DMS53 treated with DMSO at 0.1 percent for 48 hours (cell line): Measurements from ENCODE around the gene RRN3.
A peak's percentile ranks its signal among the peaks of the same experiment; 100 is the strongest.
"Not testable (repeated sequence)": the region's sequence is repeated elsewhere in the genome, so short reads cannot be mapped to it uniquely, and the experiment has no call there.

Experiments
- DNase-seq: peaks from one replicate; lab custom pipeline; 2025; ENCODE audit not compliant: unreplicated experiment; lab: John Stamatoyannopoulos, UW

The RRN3 gene

DNA sequence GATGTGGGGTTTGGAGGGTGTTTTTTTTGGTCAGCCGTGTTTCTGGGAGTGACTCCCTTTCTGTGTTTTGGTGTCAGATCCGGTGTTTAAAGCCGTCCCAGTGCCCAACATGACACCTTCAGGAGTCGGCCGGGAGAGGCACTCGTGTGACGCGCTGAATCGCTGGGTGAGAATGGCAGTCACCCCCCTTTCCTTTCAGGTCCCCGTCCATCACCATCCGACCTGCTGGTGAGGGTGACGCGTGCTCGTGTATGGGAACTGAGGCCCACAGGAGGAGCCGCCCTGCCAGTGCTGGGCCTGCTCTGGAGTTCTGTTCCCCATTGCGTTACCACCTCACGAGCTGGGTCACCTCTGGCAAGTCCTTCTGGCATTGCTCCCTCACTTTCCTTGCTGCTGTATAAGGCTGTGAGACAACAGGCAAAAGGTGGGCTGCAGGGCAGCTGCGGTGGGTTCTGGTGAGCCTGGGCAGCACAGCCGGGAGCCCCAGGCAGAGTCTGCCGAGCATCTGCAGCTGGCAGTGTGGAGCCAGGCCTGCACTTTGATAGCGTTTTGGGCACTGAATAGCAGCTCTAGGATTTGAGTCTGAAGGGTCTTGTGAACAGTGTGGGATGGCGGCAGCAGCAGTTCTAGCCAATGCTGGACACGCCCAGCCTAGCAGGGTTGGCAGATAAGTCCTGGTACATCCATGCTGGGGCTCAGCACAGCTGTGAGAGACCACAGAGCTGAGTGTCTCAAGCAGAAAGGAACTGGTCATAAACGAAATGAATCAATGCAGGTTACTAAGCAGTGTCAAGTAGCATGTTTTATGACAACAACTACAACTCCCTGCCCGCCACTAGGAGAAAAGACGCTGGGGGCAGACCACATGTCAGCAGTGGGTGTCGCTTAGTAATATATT lies 65.0 kb downstream of the RRN3 start:
- DNase-seq = not testable (repeated sequence)

- not testable (repeated sequence) for DNase-seq
Measured at GRCh38 chr16:15028345-15028715, 65.7 kb downstream of the RRN3 start.

DNA sequence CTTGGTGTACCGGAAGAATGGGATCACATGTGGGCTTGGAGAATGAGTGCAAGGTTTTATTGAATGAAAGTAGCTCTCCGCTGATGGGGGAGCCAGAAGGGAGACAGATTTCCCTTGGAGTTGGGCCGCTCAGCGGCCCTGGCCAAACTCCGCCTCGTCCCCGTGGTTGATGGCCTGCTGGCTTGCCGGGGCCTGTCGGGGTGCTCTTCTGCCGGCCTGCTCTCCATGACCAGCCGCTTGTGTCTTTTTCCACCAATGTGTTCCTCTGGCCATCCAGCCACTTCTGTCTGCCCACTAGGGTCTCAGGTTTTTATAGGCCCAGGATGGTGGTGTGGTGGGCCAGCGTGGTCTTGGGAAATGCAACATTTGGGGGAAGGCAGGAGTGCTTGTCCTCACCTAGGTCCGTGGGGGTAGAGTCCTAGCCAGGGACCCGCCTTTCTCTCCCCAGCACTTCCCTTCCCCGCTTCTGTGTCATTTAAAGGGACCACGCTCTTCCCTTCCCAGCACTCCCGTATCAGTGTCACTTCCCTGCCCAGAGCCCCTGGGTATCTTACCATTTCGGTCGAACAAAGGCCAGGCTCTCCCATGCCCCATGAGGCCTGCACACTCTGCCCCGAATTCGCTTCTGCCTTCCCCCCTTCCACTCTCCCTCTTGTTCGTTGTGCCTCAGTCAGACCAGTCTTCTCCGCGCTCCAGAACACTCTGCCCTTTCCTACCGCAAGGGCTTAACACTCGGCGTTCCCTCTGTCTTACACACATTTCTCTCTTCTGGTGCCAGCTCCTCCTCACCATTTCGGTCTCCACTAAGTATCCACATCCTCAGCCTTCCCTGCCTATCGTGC lies 66.3 kb downstream of the RRN3 start:
- DNase-seq = not testable (repeated sequence)

DNA sequence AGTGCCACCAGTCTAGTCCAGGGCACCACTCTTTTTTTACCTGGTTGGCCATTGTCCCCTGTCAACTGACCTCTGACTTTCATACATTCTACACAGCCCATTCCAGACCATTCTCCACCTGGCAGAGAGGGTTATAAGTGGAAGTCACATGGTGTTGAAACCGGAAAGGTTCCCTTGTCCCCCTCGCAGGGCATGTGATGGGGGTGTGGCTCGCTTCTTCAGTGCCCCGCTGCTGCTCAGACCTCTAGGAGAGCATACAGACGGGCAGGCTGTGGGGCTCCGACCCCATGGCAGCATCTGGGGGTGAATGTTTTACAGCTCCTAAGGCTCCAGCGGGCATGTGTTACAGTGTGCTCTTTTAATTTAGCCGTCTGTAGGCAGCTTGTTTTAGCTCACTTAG lies 67.0 kb downstream of the RRN3 start:
- DNase-seq = not testable (repeated sequence)

DNA sequence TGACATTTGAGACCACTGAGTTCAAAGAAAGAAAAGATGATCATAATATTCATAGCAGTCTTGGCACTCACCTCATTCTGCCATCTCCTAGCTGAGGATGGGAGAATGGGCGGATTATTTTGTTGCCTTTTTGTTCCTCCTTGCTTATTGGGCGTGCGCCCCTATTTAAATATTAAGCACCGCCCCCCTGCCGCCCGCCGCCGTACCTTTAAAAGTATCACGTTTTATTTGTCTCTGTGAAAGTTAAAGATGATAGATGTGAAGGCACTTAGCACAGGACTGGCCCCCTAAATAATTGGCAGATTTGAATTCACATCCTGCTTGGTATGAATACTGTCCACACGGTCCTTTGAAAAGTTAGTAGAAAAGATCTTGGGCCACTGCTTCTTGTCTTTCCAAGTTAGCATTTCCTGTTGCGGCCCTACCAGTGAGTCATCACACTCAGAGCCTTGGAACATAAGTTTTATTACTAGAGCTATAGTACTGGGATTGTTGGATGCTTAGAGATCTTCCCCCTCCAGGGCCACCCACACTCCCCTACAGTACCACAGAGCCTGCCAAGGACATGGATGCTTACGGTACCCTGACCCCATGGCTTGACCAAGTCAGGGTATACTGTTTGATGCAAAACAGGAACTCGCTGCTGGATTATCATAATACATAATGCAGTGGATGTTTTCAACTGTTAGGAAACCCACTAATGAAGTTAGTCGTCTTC lies 68.7 kb downstream of the RRN3 start:
- not testable (repeated sequence) for DNase-seq

DNA sequence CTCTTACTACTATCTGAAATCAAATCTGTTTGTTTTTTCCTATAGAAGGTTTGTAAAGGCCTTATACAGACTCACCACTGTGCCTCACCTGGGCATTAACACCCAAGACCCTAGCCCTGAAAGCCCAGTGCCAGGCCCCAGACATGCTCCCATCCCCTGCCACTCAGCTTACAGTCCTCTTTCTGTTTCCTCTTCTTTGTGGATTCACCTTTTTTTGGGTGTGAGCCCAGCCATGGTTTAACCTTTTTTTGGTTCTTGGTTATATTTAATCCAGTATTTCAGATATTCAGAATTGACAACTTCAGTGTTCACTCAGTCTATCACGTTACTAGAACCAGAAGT lies 69.2 kb downstream of the RRN3 start:
- not testable (repeated sequence) for DNase-seq

DNA sequence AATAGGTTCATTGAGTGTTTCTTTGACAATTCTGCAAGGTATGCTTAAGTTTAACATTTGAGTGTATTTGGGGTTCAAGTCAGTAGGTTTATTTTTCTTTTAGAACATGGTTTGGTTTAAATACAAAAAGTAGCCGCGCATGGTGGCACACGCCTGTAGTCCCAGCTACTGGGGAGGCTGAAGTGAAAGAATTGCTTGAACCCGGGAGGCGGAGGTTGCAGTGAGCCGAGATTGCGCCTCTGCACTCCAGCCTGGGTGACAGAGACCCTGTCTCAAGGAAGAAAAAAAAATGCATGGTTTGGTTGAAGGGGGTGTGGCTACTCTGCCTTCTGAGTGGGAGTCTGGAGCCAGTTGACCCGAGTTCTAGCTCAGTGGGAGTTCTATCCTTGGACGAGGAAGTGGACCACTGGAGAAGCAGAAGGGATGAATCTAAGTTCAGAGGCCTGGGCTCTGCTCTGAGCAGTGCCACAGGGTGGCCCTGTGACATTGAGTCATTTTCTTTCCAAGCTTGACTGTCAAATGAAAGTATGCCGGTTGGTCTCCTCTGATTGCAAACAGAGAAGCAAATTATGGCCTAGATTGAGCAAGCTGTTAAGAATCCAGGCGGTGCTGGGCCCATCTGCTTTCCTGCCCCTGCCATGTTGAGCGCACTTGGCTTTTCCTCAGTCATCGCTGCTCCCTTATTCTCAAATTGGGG lies 70.5 kb downstream of the RRN3 start:
- DNase-seq = not testable (repeated sequence)

- DNase-seq = peak; percentile 25
Measured at GRCh38 chr16:15022194-15022593, 71.9 kb downstream of the RRN3 start.

DNA sequence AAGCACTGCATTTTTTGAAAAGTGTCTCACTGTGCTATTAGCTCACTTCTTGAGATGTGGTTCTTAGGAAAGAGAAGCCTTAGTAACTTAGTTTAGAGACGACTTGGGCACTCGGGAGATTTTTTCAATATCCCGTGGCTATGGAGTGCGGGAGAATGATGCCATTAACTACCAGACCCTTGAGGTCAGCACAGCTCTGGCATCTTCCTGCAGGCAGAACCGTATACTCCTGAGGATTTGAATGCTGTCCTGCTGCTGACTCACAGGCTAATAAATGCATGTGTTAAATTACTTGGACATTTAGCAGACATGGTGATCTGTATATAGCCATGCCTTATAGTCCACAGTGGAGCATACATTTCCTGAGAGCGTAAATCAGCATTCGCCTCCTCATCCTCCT lies 72.6 kb downstream of the RRN3 start:
- not testable (repeated sequence) for DNase-seq

DNA sequence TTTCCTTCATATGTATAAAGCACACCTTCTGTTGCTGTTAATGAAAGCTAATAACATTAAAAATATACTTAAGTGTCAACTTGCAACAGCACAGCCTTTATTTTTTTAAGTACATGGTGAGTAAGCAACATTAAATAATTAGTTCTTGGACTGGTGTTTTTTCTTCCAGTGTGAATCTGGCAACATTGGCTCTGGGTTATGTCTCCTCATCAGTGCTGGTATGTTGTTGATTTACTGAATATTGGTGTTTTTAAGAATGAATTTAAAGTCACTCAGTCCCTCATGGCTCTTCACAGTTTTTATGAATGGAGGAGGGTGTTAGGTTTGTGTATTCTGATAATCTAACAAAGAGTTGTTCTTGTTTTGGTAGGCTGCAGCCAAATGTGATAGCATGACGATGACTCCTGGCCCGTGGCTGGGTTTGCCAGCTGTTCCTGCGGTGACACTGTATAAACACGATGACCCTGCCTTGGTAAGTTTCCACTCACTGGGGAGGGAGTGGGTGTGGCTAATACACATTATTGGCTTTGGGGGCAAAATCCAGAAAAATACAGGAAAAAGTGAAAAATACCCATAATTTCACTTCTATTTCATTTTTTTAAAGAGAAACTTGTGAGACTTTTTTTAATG lies 77.0 kb downstream of the RRN3 start:
- not testable (repeated sequence) for DNase-seq

- not testable (repeated sequence) for DNase-seq
Measured at GRCh38 chr16:15016354-15016753, 77.7 kb downstream of the RRN3 start.

- not testable (repeated sequence) for DNase-seq
Measured at GRCh38 chr16:15015671-15016070, 78.4 kb downstream of the RRN3 start.

DNA sequence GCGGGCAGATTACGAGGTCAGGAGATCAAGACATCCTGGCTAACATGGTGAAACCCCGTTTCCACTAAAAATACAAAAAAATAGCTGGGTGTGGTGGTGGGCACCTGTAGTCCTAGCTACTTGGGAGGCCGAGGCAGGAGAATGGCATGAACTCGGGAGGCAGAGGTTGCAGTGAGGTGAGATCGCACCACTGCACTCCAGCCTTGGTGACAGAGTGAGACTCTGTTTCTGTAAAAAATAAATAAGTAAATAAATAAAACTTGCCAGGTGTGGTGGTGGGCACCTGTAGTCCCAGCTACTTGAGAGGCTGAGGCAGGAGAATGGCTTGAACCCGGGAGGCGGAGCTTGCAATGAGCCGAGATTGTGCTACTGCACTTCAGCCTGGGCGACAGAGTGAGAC lies 81.1 kb downstream of the RRN3 start:
- not testable (repeated sequence) for DNase-seq
